Gastroesophageal sphincter (tissue), 3 donors: ENCODE data around the gene WDR86.

Experiments used
- CTCF ChIP-seq, 4 experiments: fragments of 200-600 bp in 2 of 4; fragments of 450-650 bp in 2 of 4; sonication (generic) in 1 of 4; IDR thresholded peaks; one replicate each; pipeline ENCODE4 v1.5.1; 2017 to 2019; ENCODE audit warnings: antibody characterized with exemption in 4 of 4, mild to moderate bottlenecking in 2 of 4, moderate library complexity in 2 of 4
- EP300 ChIP-seq: sonication (generic); formaldehyde crosslinking; IDR thresholded peaks from one replicate; pipeline ENCODE4 v1.6.1; 2017; ENCODE audit warnings: antibody characterized with exemption, mild to moderate bottlenecking
- POLR2AphosphoS5 ChIP-seq: sonication (generic); formaldehyde crosslinking; IDR thresholded peaks from one replicate; pipeline ENCODE4 v1.6.1; 2017; ENCODE audit warnings: antibody characterized with exemption

- TF ChIP-seq CTCF (IDR thresholded peaks at IDR 0.05): no peak
- no peak for TF ChIP-seq EP300
- no peak for TF ChIP-seq POLR2AphosphoS5
These were observed 34.2 kb downstream of the WDR86 start for GRCh38 chr7:151375530-151376217.
